Tibial nerve (tissue), 4 donors: ENCODE results near the gene CD68.

ENCODE experiments used
- EP300 ChIP-seq, 2 donors: sonication (generic); formaldehyde crosslinking; IDR thresholded peaks; one replicate each; pipeline ENCODE4 v1.6.1; 2017; ENCODE audit warnings: antibody characterized with exemption in 2 of 2, mild to moderate bottlenecking in 1 of 2
- POLR2A ChIP-seq, 2 donors: fragments of 450-650 bp; IDR thresholded peaks; one replicate each; pipeline ENCODE4 v1.6.1; 2017; ENCODE audit warnings: antibody characterized with exemption in 2 of 2, mild to moderate bottlenecking in 2 of 2, moderate library complexity in 2 of 2
- TF ChIP-seq, protein P1 (sequence below), 5 experiments: fragments of 200-600 bp in 3 of 5; fragments of 450-650 bp in 2 of 5; sonication (generic) in 3 of 5; IDR thresholded peaks; one replicate each; pipeline ENCODE4 v1.5.1; 2016 to 2019; ENCODE audit warnings: antibody characterized with exemption in 5 of 5, mild to moderate bottlenecking in 3 of 5, moderate library complexity in 2 of 5

DNA sequence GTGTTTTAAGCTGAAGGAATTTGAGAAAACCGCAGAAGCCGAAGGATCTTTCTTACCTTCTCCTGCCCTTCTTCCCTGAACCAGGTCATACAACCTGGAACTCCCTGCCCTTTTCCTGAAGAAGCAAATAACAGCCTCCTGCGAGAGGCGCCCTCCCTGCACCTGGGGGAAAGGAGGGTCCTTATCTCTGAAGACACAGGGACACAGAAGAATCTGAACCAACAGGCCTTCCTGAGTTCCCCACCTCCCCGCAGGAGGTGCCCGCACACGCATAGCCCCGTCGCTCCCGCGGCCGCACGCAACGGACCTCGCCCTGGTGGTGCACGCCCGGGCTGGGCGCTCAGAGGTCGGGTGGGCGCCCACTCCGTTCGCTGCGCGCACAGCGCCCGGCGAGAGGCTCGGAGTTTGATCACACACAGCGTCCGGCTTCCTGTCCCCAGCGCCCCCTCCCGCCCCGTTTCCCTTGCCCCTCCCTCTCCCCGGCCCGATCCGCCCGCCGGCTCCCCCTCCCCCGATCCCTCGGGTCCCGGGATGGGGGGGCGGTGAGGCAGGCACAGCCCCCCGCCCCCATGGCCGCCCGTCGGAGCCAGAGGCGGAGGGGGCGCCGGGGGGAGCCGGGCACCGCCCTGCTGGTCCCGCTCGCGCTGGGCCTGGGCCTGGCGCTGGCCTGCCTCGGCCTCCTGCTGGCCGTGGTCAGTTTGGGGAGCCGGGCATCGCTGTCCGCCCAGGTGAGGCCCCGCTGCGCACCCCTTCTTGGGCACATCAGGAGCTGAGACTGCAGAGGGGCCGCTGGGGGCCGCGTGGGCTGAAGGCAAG, 30.6 kb upstream of the CD68 start, which contains the start of gene TNFSF12:
- TF ChIP-seq, protein P1, sequence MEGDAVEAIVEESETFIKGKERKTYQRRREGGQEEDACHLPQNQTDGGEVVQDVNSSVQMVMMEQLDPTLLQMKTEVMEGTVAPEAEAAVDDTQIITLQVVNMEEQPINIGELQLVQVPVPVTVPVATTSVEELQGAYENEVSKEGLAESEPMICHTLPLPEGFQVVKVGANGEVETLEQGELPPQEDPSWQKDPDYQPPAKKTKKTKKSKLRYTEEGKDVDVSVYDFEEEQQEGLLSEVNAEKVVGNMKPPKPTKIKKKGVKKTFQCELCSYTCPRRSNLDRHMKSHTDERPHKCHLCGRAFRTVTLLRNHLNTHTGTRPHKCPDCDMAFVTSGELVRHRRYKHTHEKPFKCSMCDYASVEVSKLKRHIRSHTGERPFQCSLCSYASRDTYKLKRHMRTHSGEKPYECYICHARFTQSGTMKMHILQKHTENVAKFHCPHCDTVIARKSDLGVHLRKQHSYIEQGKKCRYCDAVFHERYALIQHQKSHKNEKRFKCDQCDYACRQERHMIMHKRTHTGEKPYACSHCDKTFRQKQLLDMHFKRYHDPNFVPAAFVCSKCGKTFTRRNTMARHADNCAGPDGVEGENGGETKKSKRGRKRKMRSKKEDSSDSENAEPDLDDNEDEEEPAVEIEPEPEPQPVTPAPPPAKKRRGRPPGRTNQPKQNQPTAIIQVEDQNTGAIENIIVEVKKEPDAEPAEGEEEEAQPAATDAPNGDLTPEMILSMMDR (IDR thresholded peaks at IDR 0.05) = peak in 2 of 5 experiments; percentile 41 to 67
- no peak for TF ChIP-seq POLR2A (IDR thresholded peaks at IDR 0.05)
- no peak for TF ChIP-seq EP300 (IDR thresholded peaks at IDR 0.05)
